K562 treated with DMSO at 1 percent for 24 hours (cell line): Measurements from ENCODE around the gene UCHL5. TPM values are rescaled to one million over a fixed set of nuclear protein-coding genes. Genes with fewer than 3 reads are reported as not detected.

ENCODE experiments used
- total RNA-seq: library from RNA; unstranded; fragments of 300-600 nt; gene quantifications from 2 replicates; pipeline ENCODE4 v1.2.3, GENCODE V29; 2022; ENCODE audit warnings: low read depth; ENCODE audit not compliant: insufficient read depth

The UCHL5 gene
- total RNA-seq = 44.7 and 49.1 TPM in 2 replicates

DNA sequence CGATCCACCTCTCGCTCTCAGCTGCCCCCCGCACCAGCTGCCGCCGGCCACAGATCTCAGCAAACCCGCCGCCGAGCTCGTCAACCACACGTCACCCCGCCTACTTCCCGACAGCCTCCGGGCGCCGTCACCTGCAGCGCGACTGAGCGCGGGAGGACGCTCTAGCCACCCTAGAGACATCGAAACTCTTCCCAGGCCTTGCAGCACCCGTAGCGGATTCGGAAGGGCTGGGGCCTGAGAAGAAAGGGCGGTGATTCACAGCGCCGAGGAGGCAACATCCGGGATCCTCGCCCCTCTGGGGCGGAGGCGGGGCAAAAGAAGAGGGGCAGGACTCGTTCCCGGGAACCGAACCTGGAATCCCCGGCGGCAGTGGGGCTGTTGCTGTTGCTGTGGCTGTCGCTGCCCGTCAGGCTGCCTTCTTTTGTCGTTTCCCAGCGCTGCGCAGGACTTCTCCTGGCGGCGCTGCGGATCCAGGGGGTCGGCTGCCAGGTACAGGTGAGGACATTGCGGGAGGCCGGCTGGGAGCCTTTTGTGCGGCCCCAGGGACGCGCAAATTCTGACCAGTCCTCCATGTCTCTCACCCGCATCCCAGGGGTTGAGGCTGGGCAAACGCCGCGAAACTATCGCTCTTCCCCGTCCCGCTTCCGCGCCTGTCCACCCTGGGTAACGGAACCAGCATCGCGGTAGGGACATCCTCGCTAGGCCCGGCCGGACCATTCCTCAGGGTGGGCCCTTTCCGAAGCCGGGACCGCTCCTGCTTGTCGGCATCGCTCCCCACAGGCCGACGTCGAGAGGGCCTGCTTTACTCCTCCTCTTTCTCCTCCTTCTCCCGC lies at the start of gene UCHL5, which contains the start of gene RO60:
Gene UCHL5 (minus strand): TSS at position 79 of the 833 bp plus-strand sequence. CDS start 100 bp downstream, outside the sequence.
Gene RO60 (plus strand): TSS at position 331 of the 833 bp plus-strand sequence. CDS start 9,443 bp downstream, outside the sequence.

GRCh38 chr1:193104907-193105820 lies 46.0 kb upstream of the UCHL5 start, which contains the start of gene GLRX2:
Gene GLRX2, minus strand, starts transcription at chr1:193105414. Its CDS starts 32 bp downstream, at chr1:193105382.

Other genes with a start within 250 kb of the UCHL5 start
- gene RO60, start 252 bp upstream of the UCHL5 start, total RNA-seq = 33.3 and 42.6 TPM in 2 replicates
- 51.9 and 62.9 TPM in 2 replicates for gene GLRX2, start 46.1 kb upstream of the UCHL5 start, total RNA-seq
- gene CDC73, start 62.7 kb upstream of the UCHL5 start, total RNA-seq = 17.5 and 23.0 TPM in 2 replicates
- not detected in 2 replicates for gene B3GALT2, start 127.3 kb upstream of the UCHL5 start, total RNA-seq